Activated CD8-positive, alpha-beta memory T cell treated with anti-CD3 and anti-CD28 coated beads, Interleukin-2, amount 50 U/mL, for 1 hour (primary cell): ENCODE measurements around the gene CACNA2D2.

Source experiments
- DNase-seq: peaks from one replicate; pipeline ENCODE4 v3.0.0-alpha.2; 2020; ENCODE audit errors: extremely low read depth

Gene CACNA2D2

DNA sequence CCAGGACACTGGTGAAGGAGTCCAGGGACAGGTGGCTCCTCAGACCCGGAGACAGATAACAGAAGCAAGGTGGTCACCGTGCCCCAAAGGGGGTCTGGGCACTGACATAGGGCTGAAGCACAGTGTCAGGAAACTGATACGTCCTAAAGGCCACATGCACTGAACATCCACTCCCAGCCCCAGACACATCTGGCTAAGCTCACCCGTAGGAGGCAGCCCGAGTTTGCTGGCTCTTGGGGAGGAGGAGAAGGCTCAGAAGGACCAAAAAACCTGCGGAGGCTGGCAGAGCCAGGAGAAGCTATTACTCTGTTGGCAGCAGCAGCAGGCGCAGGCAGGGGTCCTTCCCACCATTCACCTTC is 1.2 kb downstream of the CACNA2D2 start:
- no peak for DNase-seq

DNA sequence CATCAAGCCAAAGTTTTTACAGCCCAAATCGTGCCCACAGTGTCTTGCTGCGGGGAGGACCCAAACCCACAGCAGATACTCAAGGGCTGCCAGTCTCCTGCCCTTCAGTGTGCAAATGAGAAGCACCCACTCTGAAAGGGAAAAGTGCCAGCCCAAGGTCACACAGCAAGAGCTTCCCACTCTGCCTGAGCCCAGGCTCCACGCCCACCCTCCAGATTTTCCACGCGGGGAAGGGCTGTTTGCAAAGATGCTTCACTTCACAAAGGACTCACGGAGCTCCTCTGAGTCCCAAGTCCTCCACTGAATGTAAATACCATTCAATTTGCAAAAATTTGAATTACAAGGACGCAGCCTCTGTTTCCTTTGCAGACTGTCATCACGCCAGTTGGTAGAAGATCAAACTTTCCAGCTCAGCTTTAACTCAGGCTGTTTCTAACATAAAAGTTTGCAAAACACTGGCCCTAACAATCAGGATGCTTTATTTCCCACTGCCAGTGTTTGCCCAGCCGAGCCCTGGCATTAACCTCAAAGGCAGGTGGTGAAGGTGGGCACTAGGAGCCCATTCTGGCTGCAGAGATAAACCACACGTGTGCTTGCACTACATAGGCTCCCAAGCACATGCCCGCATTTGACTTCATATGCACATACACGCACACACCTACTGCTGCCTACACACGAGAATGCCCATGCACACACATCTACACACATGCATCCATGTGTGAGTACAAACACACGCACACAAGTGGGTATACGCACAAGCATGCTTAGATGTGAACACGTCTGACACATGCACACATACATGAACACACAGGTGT is 7.6 kb downstream of the CACNA2D2 start:
- DNase-seq: no peak

DNA sequence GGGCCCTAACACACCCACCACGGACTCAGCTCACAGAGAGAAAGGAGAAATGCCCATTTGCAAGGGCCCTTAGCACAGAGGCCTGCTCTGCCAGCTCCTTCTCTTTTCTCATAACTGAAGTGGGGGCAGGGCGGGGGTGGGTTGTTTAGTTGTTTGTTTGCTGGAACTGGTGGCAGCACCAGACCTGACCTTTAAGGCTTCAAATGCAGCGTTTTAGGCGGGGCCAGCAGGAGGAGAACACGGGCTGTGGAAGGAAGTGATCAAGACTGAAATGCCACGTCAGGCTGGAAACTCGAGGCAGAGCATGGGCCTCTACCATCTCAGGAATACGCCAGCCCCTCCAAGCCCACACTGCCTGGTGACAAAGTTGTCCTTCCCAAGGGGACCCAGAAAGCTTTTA is 9.3 kb downstream of the CACNA2D2 start:
- DNase-seq: no peak

DNA sequence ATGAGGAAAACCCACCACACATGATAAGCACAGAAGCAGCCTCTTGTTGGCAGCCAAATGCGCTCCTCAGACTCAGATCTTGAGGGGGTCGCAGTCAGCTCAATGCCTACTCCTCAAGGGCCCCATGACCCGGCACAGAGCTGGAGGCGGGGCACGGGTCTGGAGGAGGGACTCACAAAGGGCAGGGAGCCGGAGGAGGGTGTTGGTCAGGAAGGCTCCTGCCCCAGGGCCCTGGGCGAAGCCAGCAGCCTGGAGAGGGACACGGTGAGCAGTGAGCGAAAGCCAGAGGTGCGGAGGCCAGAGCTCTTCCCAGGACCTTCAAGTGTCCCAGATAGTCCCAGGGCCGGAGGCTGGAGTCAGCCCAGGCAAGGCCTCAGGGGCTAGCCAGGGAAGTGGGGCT is 9.8 kb downstream of the CACNA2D2 start:
- no peak for DNase-seq

DNA sequence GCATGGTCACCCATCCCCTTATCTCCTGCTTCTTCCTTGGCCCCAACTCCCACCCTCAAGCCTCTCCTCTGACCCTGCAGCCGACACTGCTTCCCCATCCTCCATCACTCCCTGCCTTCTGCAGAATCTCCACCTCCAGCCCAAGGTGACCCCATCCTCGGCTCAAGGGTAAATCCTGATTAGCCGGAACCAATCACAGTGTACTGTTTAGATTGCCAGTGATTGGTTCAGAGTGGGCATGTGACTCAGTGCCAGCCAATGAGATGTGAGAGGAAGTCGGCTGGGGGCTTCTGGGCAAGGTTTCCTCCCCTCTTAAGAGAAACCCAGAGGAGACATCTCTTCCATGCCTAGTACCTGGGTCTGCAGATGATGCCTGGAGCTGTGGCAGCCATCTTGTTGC is 10.3 kb downstream of the CACNA2D2 start:
- no peak for DNase-seq

DNA sequence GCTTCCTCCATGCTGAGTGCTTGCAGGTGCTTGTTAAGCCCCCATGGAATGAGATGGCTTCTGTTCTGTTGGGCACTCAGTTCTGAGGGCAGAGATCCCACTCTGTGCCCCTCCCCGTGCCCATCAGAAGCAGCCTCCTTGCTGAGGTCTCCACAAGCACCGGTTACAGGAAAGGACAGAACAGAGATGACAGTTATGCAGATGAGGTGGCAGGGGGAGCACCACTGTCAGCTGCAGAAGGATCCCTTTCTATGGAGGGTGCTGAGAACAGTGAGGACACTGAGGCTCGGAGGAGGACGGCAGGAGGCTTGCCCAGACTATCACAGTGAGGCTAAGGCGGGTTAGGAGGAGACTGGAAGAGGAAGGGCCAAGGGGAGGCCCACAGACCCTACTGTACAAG is 12.4 kb downstream of the CACNA2D2 start:
- DNase-seq: no peak

DNA sequence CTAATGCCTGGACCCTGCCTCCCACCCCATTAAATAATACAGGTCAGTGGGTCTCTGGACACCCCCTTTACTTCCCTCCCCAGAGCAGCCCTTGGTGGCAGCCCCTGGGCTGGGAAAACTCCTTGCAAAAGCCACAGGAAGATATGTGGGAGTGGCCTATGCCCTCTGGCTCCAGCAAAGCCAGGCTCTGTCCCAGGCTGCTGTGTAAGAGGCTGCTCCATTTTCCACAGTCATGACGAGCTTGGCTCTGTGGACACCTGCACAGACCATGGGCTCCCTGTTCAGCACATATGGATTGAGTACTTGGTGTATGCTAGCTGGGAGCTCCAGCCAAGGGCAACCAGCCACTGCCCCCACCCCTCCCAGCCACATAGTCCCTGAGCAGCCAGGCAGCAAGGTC is 13.0 kb downstream of the CACNA2D2 start:
- DNase-seq: no peak

DNA sequence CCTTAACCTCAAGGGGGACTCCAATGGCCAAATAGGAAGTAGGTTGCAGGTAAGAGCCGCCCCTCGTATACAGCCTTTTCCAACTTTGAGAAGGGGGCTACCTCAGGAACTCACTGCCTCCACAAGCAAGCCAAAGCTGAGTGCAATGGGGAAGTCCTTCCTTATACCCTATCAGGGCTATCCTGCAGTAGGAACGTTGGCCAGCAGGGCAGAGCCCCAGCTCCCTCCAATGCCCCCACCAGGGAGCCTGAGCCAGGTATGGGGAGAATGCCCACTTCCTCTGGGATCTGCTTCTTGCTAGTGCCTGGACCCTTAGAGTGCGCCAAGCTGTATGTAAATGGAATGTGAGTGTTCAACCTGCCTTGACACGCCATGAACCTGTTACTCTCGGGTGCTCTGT is 16.3 kb downstream of the CACNA2D2 start:
- no peak for DNase-seq

DNA sequence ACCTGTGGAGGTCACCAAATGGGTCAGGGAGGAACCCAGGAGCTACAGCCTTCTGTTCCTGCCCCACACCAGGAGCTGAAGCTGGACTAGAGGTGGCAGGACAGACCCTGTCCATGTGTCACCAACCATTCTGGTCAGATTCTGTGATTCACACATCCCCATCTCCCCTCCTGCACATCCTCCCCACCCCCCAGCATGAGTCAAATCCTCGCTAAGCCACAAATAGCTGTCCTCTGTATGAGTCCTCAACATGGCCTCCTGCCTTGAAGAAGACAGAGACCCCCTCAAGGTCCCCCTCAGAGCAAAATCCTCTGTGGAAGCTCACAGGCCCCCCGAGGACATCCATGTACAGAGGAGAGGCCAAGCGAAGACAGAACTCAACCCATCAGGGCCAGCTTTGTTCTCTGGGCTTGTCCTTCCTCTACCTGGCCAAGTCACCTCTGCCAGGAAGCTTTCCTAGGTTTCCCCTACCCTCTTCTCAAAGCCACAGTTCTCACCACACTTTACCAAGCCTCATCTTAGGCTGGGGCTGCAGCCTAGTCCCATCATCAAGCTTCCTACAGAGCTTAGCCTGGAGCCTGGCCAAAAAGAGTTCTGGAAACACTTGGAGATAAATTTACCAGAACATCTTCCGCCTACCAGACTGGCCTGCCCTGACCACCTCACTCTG is 17.1 kb downstream of the CACNA2D2 start:
- DNase-seq: no peak

DNA sequence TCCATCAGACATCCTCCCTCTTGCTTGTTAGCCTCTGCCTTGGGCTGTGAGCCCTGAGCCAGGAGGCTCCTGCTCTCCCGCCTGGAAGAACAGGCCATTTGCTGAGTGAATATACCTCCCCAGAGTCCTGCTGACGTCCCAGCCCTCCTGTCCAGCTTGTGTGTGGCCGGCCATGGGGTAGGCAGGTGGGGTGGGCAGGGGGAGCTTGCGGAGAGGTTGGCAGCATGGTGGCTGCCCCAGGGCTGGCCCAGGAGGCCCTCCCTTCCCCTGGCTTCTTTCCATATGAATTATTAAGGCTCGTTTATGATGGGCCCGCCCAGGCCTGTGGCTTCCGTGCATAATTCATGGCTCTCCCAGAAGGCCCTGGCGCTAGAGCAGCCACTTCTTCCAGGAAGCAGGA is 18.7 kb downstream of the CACNA2D2 start:
- DNase-seq: no peak

DNA sequence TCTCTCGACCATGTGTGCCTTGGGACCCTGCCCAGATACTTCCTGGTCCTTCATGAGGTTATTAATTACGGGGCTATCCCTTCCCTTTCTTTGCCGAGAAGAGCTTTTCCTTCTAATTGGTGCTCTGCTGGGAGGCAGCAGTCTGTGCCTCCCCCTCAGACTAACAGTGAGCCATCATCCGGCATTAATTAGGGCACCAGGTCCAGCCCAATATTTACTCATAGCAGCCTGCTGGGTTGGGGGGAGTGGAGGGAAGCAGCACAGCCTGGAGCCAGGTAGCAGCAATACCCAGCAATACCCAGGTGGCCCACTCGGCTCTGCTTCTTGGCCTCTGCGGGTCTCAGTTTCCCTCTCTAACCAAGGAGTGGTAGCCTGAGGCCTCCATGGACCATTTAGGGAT is 20.1 kb downstream of the CACNA2D2 start:
- DNase-seq: no peak

DNA sequence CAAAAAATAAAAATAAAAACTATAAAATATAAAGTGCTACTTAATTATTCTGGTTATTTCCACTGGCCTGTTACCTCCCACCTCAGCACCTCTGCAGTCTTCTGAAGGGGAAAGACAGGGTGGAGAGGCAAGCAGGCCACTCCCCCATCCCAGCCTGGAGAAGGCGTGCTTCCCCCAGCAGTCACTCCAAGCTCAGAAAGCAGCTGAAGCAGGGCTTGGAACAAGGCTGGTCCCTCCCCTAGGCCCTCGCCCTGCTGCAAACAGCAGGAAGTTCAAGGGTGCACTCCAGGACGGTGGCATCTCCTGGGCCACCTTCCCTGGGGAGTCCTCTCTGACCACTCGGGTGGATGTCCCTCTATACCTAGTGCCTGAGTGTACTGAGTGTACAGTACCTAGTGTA is 21.4 kb downstream of the CACNA2D2 start:
- DNase-seq: no peak

DNA sequence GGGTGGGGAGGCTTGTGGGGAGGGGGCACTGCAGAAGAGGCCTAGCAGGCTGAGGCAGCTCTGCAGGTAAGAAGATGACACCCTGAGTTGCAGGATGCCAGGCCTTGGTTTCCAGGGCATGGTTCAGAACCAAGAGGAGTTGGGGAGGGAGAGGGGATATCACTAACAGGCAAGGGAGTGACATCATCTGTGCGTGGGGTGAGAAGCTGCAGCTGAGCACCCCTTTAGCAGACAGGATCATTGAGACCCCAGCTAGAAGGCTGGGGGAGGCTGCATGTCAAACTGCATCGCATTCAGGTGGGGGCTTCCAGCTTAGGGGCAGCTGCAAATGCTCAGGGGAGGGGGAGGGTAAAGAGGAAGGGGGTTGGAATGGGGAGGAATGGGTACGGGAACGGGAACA is 23.0 kb downstream of the CACNA2D2 start:
- no peak for DNase-seq

DNA sequence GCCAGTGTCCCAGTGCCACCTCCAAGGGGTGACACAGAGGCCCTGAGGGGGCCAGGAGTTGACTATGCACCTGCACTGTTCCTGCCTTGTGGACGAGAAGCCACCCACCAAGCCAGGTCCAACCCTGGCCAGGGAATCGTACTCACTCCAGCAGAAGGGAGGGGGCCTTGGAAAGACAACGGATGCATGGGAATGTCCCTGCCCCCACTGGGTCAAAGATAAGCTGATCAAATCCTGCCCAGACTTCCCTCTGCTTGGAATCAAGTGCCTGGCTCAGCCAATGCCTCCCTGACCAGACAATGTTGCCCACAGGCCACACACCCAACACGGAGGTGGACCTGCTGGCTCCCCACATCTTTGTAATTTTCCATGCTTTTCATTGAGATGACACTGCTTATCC is 23.9 kb downstream of the CACNA2D2 start:
- no peak for DNase-seq

DNA sequence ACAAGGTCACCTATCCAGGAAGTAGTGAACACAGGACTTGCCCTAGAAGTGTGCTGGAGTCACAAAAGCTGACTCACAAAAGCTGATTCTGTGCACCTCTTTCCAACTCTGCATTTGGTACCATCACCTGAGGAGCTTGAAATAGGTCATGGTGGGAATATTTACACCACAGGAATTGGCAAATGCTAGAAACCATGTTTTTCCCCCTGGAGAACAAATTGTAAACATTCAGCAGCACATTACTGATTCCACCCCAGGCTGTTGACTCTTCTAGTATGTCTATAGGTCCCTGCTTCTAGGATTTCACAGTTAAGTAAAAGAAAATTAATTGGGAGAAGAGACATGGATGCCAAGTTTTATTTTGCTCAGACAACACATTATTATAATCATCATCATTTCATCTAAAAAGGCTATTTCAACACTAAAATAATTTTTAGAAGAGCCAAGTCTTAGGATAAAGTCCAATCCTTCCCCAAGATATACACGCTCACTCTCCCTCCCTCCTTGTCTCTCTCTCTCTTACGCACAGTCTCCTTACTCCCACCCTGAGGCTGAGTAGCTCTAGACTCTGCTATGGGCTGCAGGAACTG is 24.7 kb downstream of the CACNA2D2 start:
- DNase-seq: no peak

DNA sequence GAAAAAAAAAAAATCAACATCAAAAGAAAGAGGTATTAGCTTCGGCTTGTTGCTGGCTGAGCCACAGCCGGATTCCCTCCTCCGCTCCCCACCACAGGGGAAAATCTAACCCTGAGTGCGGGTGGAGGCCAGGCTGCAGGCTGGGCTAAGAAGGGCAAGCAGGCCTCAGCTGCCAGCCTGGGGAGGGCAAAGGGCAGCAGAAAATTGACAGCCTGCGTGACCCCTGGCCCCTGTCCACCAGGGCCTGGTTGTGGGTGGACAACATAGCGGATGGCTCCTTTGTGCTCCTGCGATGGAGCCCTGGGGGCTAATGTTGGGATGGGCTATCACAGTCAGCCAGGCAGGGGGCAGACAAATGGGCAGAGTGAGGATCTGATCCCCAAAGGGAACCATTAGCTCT is 25.4 kb downstream of the CACNA2D2 start:
- DNase-seq: no peak

DNA sequence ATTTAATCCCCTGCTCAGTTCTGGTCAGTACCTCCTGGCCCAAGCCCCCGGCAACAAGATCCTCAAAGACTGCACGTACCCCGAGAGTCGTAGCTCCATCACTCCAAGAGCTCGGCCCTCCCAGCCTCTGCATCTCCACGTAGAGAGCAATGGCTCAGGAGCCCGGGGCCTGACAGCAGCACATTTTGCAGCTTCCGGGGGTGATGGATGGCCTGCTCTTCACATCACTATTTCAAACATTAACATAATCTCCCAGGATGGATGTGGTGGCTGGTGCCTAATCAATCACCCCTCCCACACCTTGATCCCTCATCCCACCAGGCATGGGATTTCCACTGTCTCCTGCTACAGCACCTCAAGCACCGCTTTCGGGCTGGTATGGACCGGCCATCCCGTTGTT is 28.1 kb downstream of the CACNA2D2 start:
- no peak for DNase-seq

DNA sequence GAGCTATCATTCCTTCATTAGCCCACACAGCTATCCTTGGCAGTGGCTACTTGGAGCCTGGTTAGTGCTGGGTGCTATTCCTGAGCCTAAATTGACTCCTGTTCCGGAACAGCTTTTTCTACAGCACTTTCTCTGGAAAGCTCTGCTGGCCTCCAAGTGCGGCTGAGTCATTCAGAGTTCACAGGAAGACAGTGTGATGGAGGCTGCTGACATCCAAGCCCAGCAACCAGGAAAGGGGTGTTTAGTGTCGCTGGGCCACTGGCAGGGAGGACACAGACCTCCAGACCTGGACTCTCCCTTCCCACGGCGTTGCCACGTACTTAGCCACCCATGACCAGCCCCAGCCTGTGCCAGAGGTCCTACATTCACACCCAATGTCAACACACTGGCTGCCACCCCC is 28.7 kb downstream of the CACNA2D2 start:
- DNase-seq: no peak

DNA sequence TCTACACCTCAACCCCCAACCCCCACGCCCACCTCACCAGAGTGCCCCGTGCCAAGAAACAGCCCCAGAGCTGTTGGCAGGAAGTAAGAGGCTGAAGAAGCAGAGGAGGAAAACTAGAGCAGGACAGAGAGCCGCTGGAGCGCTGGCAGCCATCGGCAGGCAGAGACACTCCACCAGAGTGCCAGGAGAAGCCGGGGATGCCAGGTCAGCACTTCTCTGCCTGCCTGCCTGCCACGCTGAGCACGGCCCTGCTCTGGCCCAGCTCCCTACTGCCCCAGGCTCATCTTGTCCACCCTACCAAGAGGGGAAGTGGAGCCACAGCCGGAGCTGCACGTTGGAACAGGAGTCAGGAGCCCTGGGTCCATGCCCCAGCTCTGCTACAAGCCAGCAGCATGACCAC is 29.7 kb downstream of the CACNA2D2 start:
- DNase-seq: no peak

DNA sequence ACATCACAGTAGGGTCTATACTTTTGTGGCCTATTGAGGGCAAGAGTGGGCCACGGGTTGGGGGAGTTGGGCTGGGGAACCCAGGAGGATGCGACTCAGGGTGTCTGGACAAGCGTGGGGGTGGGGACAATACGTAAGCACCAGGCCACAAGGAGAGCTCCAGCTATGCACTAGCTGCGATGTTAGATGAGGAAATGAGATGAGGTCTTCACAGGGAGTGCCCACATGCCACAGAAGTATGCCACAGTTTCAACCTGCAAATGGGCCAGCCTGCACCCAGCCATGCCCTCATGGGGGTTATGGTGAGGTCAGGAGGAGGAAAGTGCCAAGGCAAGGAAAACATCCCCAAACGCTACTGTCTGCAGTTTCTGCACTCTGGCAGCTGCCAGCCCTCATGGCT is 30.5 kb downstream of the CACNA2D2 start:
- no peak for DNase-seq

DNA sequence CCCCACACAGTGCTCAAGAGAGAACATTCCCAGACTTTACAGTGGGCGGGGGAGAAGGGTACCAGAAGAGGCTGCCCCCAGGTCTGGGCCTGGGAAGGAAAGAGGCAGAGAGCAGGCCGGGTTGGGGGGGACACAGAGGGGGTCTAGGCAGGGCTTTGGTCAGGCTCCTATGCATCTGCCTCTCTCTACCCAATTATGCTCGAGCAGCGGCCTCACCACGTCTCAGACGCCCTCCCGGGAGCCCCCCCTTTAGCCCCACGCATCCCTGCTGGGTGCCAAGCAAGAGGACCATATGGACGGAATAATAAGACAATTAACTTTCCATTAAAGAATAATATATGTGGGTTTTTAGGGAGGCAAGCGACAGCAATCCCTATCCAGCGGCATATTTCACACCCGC is 32.8 kb downstream of the CACNA2D2 start:
- DNase-seq: no peak

DNA sequence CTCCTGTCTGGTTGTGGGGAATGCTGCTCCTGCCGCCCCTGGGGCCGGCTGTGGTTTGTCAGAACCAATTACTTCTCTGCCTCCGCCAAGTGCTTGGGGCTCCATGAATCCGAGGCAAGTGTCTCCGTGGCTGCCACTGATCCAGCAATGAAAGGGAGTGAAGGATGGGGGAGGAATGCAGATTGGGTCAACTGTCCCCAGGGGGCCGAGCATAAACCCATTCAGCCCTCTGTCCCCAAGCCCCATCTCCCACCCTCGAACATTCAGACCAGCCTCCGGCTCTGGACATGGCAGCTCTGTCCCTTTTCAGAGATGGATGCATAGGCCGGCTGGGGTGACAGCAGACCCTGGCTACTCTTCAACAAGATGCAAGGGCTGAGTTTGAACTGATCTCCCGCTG is 35.5 kb downstream of the CACNA2D2 start:
- no peak for DNase-seq

DNA sequence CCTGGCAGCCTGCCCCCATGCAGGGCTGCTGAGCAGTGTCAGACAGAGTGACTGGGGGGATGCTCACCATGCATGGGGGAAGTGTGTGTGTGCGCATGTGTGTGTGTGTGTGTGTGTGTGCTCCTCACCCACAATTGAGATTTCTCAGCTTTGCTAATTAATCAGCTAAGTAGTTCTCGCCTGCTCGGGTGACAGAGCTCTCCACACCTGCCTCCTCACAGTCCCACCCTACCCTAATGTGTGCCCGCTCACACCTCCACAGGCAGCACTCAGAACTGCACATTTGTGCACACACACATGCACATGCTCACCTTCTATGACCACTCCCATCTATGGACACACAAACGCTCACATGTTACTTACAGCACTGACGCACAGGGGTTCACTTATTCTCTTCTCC is 37.3 kb downstream of the CACNA2D2 start:
- no peak for DNase-seq
